ENCODE data around the gene BMX.

The BMX gene

GRCh38 chrX:15509845-15510244 lies 9.2 kb downstream of the BMX start:
- DNase-seq = no peak

- no peak for DNase-seq
These were observed 11.0 kb downstream of the BMX start for GRCh38 chrX:15511563-15511962.

GRCh38 chrX:15512401-15512965 lies 11.9 kb downstream of the BMX start:
- no peak for DNase-seq

- DNase-seq = no peak
These were observed 13.7 kb downstream of the BMX start for GRCh38 chrX:15514279-15514678.

GRCh38 chrX:15515931-15516330 lies 15.3 kb downstream of the BMX start:
- no peak for DNase-seq

GRCh38 chrX:15522464-15522863 lies 21.9 kb downstream of the BMX start:
- no peak for DNase-seq

GRCh38 chrX:15523088-15523487 lies 22.5 kb downstream of the BMX start:
- no peak for DNase-seq

GRCh38 chrX:15524417-15524816 lies 23.8 kb downstream of the BMX start:
- DNase-seq = no peak

GRCh38 chrX:15525664-15526416 lies 25.2 kb downstream of the BMX start:
- no peak for DNase-seq

GRCh38 chrX:15529165-15529564 lies 28.6 kb downstream of the BMX start:
- no peak for DNase-seq

- DNase-seq = no peak
These were observed 29.7 kb downstream of the BMX start for GRCh38 chrX:15530318-15530717.

- no peak for DNase-seq
These were observed 46.1 kb downstream of the BMX start for GRCh38 chrX:15546745-15547144.

GRCh38 chrX:15547356-15547755 lies 46.7 kb downstream of the BMX start:
- DNase-seq = no peak

GRCh38 chrX:15549189-15550012 lies 48.8 kb downstream of the BMX start:
- no peak for DNase-seq

- no peak for DNase-seq
These were observed 58.6 kb downstream of the BMX start for GRCh38 chrX:15559227-15559626.

GRCh38 chrX:15560924-15561323 lies 60.3 kb downstream of the BMX start:
- DNase-seq = no peak

GRCh38 chrX:15563056-15563455 lies 62.4 kb downstream of the BMX start:
- no peak for DNase-seq

- DNase-seq = peak; percentile 36
These were observed 64.5 kb downstream of the BMX start for GRCh38 chrX:15564981-15565579.

- no peak for DNase-seq
These were observed 65.6 kb downstream of the BMX start for GRCh38 chrX:15566244-15566643.

GRCh38 chrX:15567267-15567666 lies 66.7 kb downstream of the BMX start:
- no peak for DNase-seq

- DNase-seq = no peak
These were observed 67.4 kb downstream of the BMX start for GRCh38 chrX:15567886-15568616.

GRCh38 chrX:15570145-15570544 lies 69.5 kb downstream of the BMX start:
- no peak for DNase-seq

GRCh38 chrX:15574017-15574416 lies 73.4 kb downstream of the BMX start:
- DNase-seq = no peak

All from NCI-H446 treated with DMSO at 0.1 percent for 48 hours (cell line).